ENCODE measurements around the gene B4GALNT2.
"Not testable (repeated sequence)": the region's sequence is repeated elsewhere in the genome, so short reads cannot be mapped to it uniquely, and the experiment has no call there.

Gene B4GALNT2

GRCh38 chr17:49157784-49158183 is 25.2 kb downstream of the B4GALNT2 start:
- ChIA-PET POLR2A (no interaction called here), CTCF (no interaction called here)
- WGBS (ENCODE audit: insufficient coverage): 95% methylated on average over 8 of the region's 8 CpGs
- H3K36me3 ChIP-seq (ENCODE audit: control insufficient read depth in 4 of 4, insufficient read depth in 4 of 4, low read length in 3 of 4): no peaks in the 10 kb centered on the region
- DNase-seq: no peak
- no peak overlapping the region for H3K4me3 ChIP-seq (ENCODE audit: control insufficient read depth in 1 of 7, extremely low read depth in 1 of 7, insufficient read depth in 4 of 7, low read depth in 2 of 7, low read length in 6 of 7)
- H3K9me3 ChIP-seq (ENCODE audit: control extremely low read depth in 1 of 5, control insufficient read depth in 4 of 5, insufficient read depth in 2 of 5, low read depth in 1 of 5, low read length in 4 of 5): no peaks in the 10 kb centered on the region
- no peaks in the 10 kb centered on the region for H3K4me1 ChIP-seq (ENCODE audit: control extremely low read depth in 1 of 4, control insufficient read depth in 4 of 4, insufficient read depth in 4 of 4, low read length in 3 of 4)
- H3K27ac ChIP-seq (ENCODE audit: insufficient read depth in 1 of 2, low read depth in 1 of 2, low read length in 2 of 2, poor library complexity in 1 of 2, severe bottlenecking in 2 of 2): no peak overlapping the region
- H3K27me3 ChIP-seq (replicated peaks in 2 of 5; ENCODE audit: control insufficient read depth in 4 of 5, insufficient read depth in 5 of 5, low read length in 4 of 5): peaks cover 2 to 44% (median 4%) of the 10 kb centered on the region in 5 experiments

GRCh38 chr17:49162866-49163265 is 30.3 kb downstream of the B4GALNT2 start:
- H3K4me3 ChIP-seq (ENCODE audit: control insufficient read depth in 1 of 7, extremely low read depth in 1 of 7, insufficient read depth in 4 of 7, low read depth in 2 of 7, low read length in 6 of 7): no peak overlapping the region
- H3K27me3 ChIP-seq (replicated peaks in 2 of 5; ENCODE audit: control insufficient read depth in 4 of 5, insufficient read depth in 5 of 5, low read length in 4 of 5): peaks cover 2 to 41% (median 5%) of the 10 kb centered on the region in 5 experiments
- no peaks in the 10 kb centered on the region for H3K36me3 ChIP-seq (ENCODE audit: control insufficient read depth in 4 of 4, insufficient read depth in 4 of 4, low read length in 3 of 4)
- POLR2A ChIA-PET: no interaction called here
- CTCF ChIA-PET: no interaction called here
- H3K27ac ChIP-seq (ENCODE audit: insufficient read depth in 1 of 2, low read depth in 1 of 2, low read length in 2 of 2, poor library complexity in 1 of 2, severe bottlenecking in 2 of 2): no peak overlapping the region
- DNase-seq: no peak
- no peaks in the 10 kb centered on the region for H3K9me3 ChIP-seq (ENCODE audit: control extremely low read depth in 1 of 5, control insufficient read depth in 4 of 5, insufficient read depth in 2 of 5, low read depth in 1 of 5, low read length in 4 of 5)
- H3K4me1 ChIP-seq (ENCODE audit: control extremely low read depth in 1 of 4, control insufficient read depth in 4 of 4, insufficient read depth in 4 of 4, low read length in 3 of 4): no peaks in the 10 kb centered on the region
- WGBS (ENCODE audit: insufficient coverage): 72% methylated on average over 4 of the region's 4 CpGs

DNA sequence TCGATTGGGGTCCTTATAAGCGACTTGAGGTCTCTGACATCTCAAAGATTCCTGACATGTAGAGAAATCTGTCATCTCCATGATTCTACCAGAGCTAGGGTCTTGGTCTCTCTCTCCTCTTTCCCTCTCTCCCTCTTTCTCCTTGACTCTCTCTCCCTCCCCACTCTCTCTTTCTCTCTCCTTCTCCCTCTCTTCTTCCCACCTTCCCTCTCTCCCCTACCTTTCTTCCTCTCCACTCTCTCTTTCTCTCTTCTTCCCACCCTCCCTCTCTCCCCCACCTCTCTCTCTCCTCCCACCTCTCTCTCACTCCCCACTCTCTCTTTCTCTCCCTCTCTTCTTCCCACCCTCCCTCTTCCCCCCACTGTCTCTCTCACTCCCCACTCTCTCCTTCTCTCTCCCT is 32.6 kb downstream of the B4GALNT2 start:
- Histone ChIP-seq H3K9me3 (ENCODE audit: control extremely low read depth in 1 of 5, control insufficient read depth in 4 of 5, insufficient read depth in 2 of 5, low read depth in 1 of 5, low read length in 4 of 5) (peaks cover 0 to 5% (median 0%) of the 10 kb centered on the region in 5 experiments), H3K4me3 (ENCODE audit: control insufficient read depth in 1 of 7, extremely low read depth in 1 of 7, insufficient read depth in 4 of 7, low read depth in 2 of 7, low read length in 6 of 7) (no peak overlapping the region), H3K36me3 (ENCODE audit: control insufficient read depth in 4 of 4, insufficient read depth in 4 of 4, low read length in 3 of 4) (no peaks in the 10 kb centered on the region), H3K4me1 (ENCODE audit: control extremely low read depth in 1 of 4, control insufficient read depth in 4 of 4, insufficient read depth in 4 of 4, low read length in 3 of 4) (no peaks in the 10 kb centered on the region), H3K27ac (ENCODE audit: insufficient read depth in 1 of 2, low read depth in 1 of 2, low read length in 2 of 2, poor library complexity in 1 of 2, severe bottlenecking in 2 of 2) (no peak overlapping the region), H3K27me3 (replicated peaks in 2 of 5; ENCODE audit: control insufficient read depth in 4 of 5, insufficient read depth in 5 of 5, low read length in 4 of 5) (peaks cover 3 to 44% (median 9%) of the 10 kb centered on the region in 5 experiments)
- no peak for DNase-seq
- 92% methylated on average over 2 of the region's 2 CpGs for WGBS (ENCODE audit: insufficient coverage)
- ChIA-PET CTCF (no interaction called here), POLR2A (no interaction called here)

DNA sequence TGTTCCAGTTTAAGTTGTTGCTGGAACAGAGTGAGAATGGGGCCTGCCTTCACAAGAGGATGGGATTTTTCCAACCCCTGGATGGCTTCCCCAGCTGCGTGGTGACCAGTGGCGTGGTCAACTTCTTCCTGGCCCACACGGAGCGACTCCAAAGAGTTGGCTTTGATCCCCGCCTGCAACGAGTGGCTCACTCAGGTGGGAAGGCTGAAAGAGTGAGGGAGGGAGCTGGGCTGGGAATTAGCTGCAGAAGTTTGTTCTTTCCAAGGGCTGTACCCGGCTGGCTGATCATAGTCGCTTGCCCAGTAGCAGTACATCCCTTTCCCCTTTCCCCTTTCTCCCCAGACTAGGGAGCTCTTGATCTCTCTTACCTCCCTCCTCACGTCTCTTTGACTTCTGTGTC is 36.1 kb downstream of the B4GALNT2 start:
- no peak overlapping the region for H3K4me3 ChIP-seq (ENCODE audit: control insufficient read depth in 1 of 7, extremely low read depth in 1 of 7, insufficient read depth in 4 of 7, low read depth in 2 of 7, low read length in 6 of 7)
- H3K27me3 ChIP-seq (replicated peaks in 2 of 5; ENCODE audit: control insufficient read depth in 4 of 5, insufficient read depth in 5 of 5, low read length in 4 of 5): peaks cover 3 to 44% (median 7%) of the 10 kb centered on the region in 5 experiments
- no peaks in the 10 kb centered on the region for H3K4me1 ChIP-seq (ENCODE audit: control extremely low read depth in 1 of 4, control insufficient read depth in 4 of 4, insufficient read depth in 4 of 4, low read length in 3 of 4)
- ChIA-PET POLR2A (no interaction called here), CTCF (interaction anchor here (0.8 kb wide), 1 partner anchor 122 kb away, joined by 3 read pairs; no protein-coding TSS in a partner anchor)
- DNase-seq: no peak
- H3K27ac ChIP-seq (ENCODE audit: insufficient read depth in 1 of 2, low read depth in 1 of 2, low read length in 2 of 2, poor library complexity in 1 of 2, severe bottlenecking in 2 of 2): no peak overlapping the region
- 76% methylated on average over 5 of the region's 9 CpGs for WGBS (ENCODE audit: insufficient coverage)
- H3K9me3 ChIP-seq (ENCODE audit: control extremely low read depth in 1 of 5, control insufficient read depth in 4 of 5, insufficient read depth in 2 of 5, low read depth in 1 of 5, low read length in 4 of 5): peaks cover 0 to 8% (median 3%) of the 10 kb centered on the region in 5 experiments
- no peaks in the 10 kb centered on the region for H3K36me3 ChIP-seq (ENCODE audit: control insufficient read depth in 4 of 4, insufficient read depth in 4 of 4, low read length in 3 of 4)

- no peak overlapping the region for H3K27ac ChIP-seq (ENCODE audit: insufficient read depth in 1 of 2, low read depth in 1 of 2, low read length in 2 of 2, poor library complexity in 1 of 2, severe bottlenecking in 2 of 2)
- ChIA-PET POLR2A (no interaction called here), CTCF (no interaction called here)
- H3K4me3 ChIP-seq (ENCODE audit: control insufficient read depth in 1 of 7, extremely low read depth in 1 of 7, insufficient read depth in 4 of 7, low read depth in 2 of 7, low read length in 6 of 7): no peak overlapping the region
- WGBS (ENCODE audit: insufficient coverage): 85% methylated on average over 2 of the region's 2 CpGs
- no peak for DNase-seq
- H3K27me3 ChIP-seq (replicated peaks in 2 of 5; ENCODE audit: control insufficient read depth in 4 of 5, insufficient read depth in 5 of 5, low read length in 4 of 5): peaks cover 3 to 40% (median 7%) of the 10 kb centered on the region in 5 experiments
- no peaks in the 10 kb centered on the region for H3K36me3 ChIP-seq (ENCODE audit: control insufficient read depth in 4 of 4, insufficient read depth in 4 of 4, low read length in 3 of 4)
- no peaks in the 10 kb centered on the region for H3K4me1 ChIP-seq (ENCODE audit: control extremely low read depth in 1 of 4, control insufficient read depth in 4 of 4, insufficient read depth in 4 of 4, low read length in 3 of 4)
- peaks cover 0 to 8% (median 7%) of the 10 kb centered on the region in 5 experiments for H3K9me3 ChIP-seq (ENCODE audit: control extremely low read depth in 1 of 5, control insufficient read depth in 4 of 5, insufficient read depth in 2 of 5, low read depth in 1 of 5, low read length in 4 of 5)
Measured at GRCh38 chr17:49170216-49170615, 37.6 kb downstream of the B4GALNT2 start.

- H3K4me3 ChIP-seq (ENCODE audit: control insufficient read depth in 1 of 7, extremely low read depth in 1 of 7, insufficient read depth in 4 of 7, low read depth in 2 of 7, low read length in 6 of 7); H3K4me1 ChIP-seq (ENCODE audit: control extremely low read depth in 1 of 4, control insufficient read depth in 4 of 4, insufficient read depth in 4 of 4, low read length in 3 of 4); DNase-seq; POLR2A ChIA-PET; H3K27ac ChIP-seq (ENCODE audit: insufficient read depth in 1 of 2, low read depth in 1 of 2, low read length in 2 of 2, poor library complexity in 1 of 2, severe bottlenecking in 2 of 2); H3K36me3 ChIP-seq (ENCODE audit: control insufficient read depth in 4 of 4, insufficient read depth in 4 of 4, low read length in 3 of 4): not testable (repeated sequence)
- WGBS (ENCODE audit: insufficient coverage): 100% methylated on average over 1 of the region's 3 CpGs
- CTCF ChIA-PET: interaction anchor here (0.8 to 1.2 kb wide), 2 partner anchors 10 to 59 kb away, joined by 3 to 6 read pairs; partner anchors contain the start of gene PHOSPHO1
- Histone ChIP-seq H3K27me3 (replicated peaks in 2 of 5; ENCODE audit: control insufficient read depth in 4 of 5, insufficient read depth in 5 of 5, low read length in 4 of 5) (peaks cover 3 to 40% (median 7%) of the 10 kb centered on the region in 5 experiments), H3K9me3 (ENCODE audit: control extremely low read depth in 1 of 5, control insufficient read depth in 4 of 5, insufficient read depth in 2 of 5, low read depth in 1 of 5, low read length in 4 of 5) (peaks cover 0 to 13% (median 11%) of the 10 kb centered on the region in 5 experiments)
Measured at GRCh38 chr17:49170711-49171110, 38.1 kb downstream of the B4GALNT2 start.

- CTCF ChIA-PET: interaction anchor here (0.9 kb wide), 1 partner anchor 143 kb away, joined by 3 read pairs; no protein-coding TSS in a partner anchor
- DNase-seq, POLR2A ChIA-PET: not testable (repeated sequence)
Measured at GRCh38 chr17:49175978-49176377, 43.4 kb downstream of the B4GALNT2 start.

More at GRCh38 chr17:49175978-49176377, 43.4 kb downstream of the B4GALNT2 start:
- Histone ChIP-seq H3K4me3 (ENCODE audit: control insufficient read depth in 1 of 7, extremely low read depth in 1 of 7, insufficient read depth in 4 of 7, low read depth in 2 of 7, low read length in 6 of 7) (peak overlapping the region in 1 of 7 experiments; percentile 1), H3K9me3 (ENCODE audit: control extremely low read depth in 1 of 5, control insufficient read depth in 4 of 5, insufficient read depth in 2 of 5, low read depth in 1 of 5, low read length in 4 of 5) (peaks cover 5 to 29% (median 24%) of the 10 kb centered on the region in 5 experiments)
- H3K36me3 ChIP-seq (ENCODE audit: control insufficient read depth in 4 of 4, insufficient read depth in 4 of 4, low read length in 3 of 4); H3K4me1 ChIP-seq (ENCODE audit: control extremely low read depth in 1 of 4, control insufficient read depth in 4 of 4, insufficient read depth in 4 of 4, low read length in 3 of 4); H3K27ac ChIP-seq (ENCODE audit: insufficient read depth in 1 of 2, low read depth in 1 of 2, low read length in 2 of 2, poor library complexity in 1 of 2, severe bottlenecking in 2 of 2); H3K27me3 ChIP-seq (replicated peaks in 2 of 5; ENCODE audit: control insufficient read depth in 4 of 5, insufficient read depth in 5 of 5, low read length in 4 of 5): not testable (repeated sequence)
- 100% methylated on average over 2 of the region's 11 CpGs for WGBS (ENCODE audit: insufficient coverage)
